K562 (cell line): ENCODE results near the gene NUSAP1. TPM values are rescaled to one million over a fixed set of nuclear protein-coding genes. Genes with fewer than 3 reads are reported as not detected.
A peak's percentile ranks its signal among the peaks of the same experiment; 100 is the strongest.

ENCODE experiments used
- ATF1 ChIP-seq, 2 experiments: fragments of 450-650 bp in 1 of 2; IDR thresholded peaks; 2 replicates each; pipeline ENCODE4 v1.6.1; 2016; ENCODE audit warnings: missing compliant biosample characterization in 1 of 2, missing genetic modification characterization in 1 of 2
- CBX1 ChIP-seq: sonication (generic); IDR thresholded peaks from 2 replicates; pipeline ENCODE4 v1.6.1; 2016; ENCODE audit warnings: antibody characterized with exemption, low read depth, mild to moderate bottlenecking
- FOS ChIP-seq: IDR thresholded peaks from 3 replicates; pipeline ENCODE4 v1.6.1; 2011; ENCODE audit not compliant: insufficient read length; ENCODE audit errors: extremely low read depth
- FOXK2 ChIP-seq, 2 experiments: fragments of 450-650 bp; IDR thresholded peaks in 1 of 2; conservative IDR thresholded peaks in 1 of 2; 2 replicates each; pipeline ENCODE4 v1.6.1; 2016; ENCODE audit warnings: low read depth in 2 of 2, mild to moderate bottlenecking in 1 of 2
- HCFC1 ChIP-seq: IDR thresholded peaks from 2 replicates; pipeline ENCODE4 v1.6.1; 2012; ENCODE audit warnings: low read depth, low read length, improper control_type of control experiment
- HOXB6 ChIP-seq: fragments of 250-450 bp; sonication (Bioruptor Pico); IDR thresholded peaks from 2 replicates; pipeline ENCODE4 v1.5.1; 2022; ENCODE audit warnings: mild to moderate bottlenecking, borderline replicate concordance
- MCM2 ChIP-seq: fragments of 450-650 bp; IDR thresholded peaks from 2 replicates; pipeline ENCODE4 v1.6.1; 2017; ENCODE audit warnings: low read depth, mild to moderate bottlenecking
- RERE ChIP-seq: sonication (generic); formaldehyde crosslinking; IDR thresholded peaks from 2 replicates; pipeline ENCODE4 v1.8.0; 2023; ENCODE audit warnings: missing genetic modification reagents, mild to moderate bottlenecking, borderline replicate concordance
- RREB1 ChIP-seq: fragments of 250-450 bp; sonication (Bioruptor Pico); IDR thresholded peaks from 2 replicates; pipeline ENCODE4 v1.4.0; 2020
- SFPQ ChIP-seq: fragments of 200-400 bp; formaldehyde crosslinking; IDR thresholded peaks from 2 replicates; pipeline ENCODE4 v1.6.1; 2017; ENCODE audit warnings: mild to moderate bottlenecking, low read depth, low read length, moderate library complexity
- SNRNP70 ChIP-seq: fragments of 200-400 bp; formaldehyde crosslinking; optimal IDR thresholded peaks from 2 replicates; pipeline ENCODE3; 2017; ENCODE audit warnings: low read depth, low read length
- STAG1 ChIP-seq: sonication (generic); formaldehyde crosslinking; IDR thresholded peaks from 2 replicates; pipeline ENCODE4 v1.5.0; 2020; ENCODE audit warnings: missing genetic modification reagents, borderline replicate concordance
- ZBED1 ChIP-seq: IDR thresholded peaks from 2 replicates; pipeline ENCODE4 v1.6.1; 2014
- ZNF143 ChIP-seq: sonication (generic); formaldehyde crosslinking; IDR thresholded peaks from 2 replicates; pipeline ENCODE4 v1.9.0; 2022; ENCODE audit warnings: mild to moderate bottlenecking, missing genetic modification reagents
- polyA plus RNA-seq, 8 experiments: library from polyadenylated mRNA; depleted of rRNA in 4 of 8; stranded (reverse) in 5 of 8; unstranded in 3 of 8; fragments of >200 nt; fragmentation: Nextera tagmentation in 2 of 8; fragmentation: Illumina TruSeq in 1 of 8; extraction: Ambion mirVana in 2 of 8; extraction: Trizol in 1 of 8; gene quantifications; 2 replicates each; pipeline versions ENCODE4 v1.2.1 to v1.2.3, GENCODE V29; 2011 to 2014; ENCODE audit warnings: inconsistent platforms in 1 of 8, missing spikeins in 1 of 8
- total RNA-seq, 7 experiments: library from RNA; depleted of rRNA in 6 of 7; stranded (reverse); fragments of >200 nt in 6 of 7; fragmentation: Illumina TruSeq in 2 of 7; extraction: Trizol in 2 of 7; gene quantifications; 2 replicates each; pipeline versions ENCODE4 v1.2.1 to v1.2.3, GENCODE V29; 2011 to 2021; ENCODE audit warnings: low replicate concordance in 1 of 7

NUSAP1 gene
- total and polyA plus RNA-seq, 9 of the 15 experiments (the other 6 are each of a cell fraction or from before 2014, with no cell fraction given), result 119 to 266 (median 227) TPM

- TF ChIP-seq STAG1 (CRISPR knock-in tag) (no peak), FOS (peak; percentile 73), MCM2 (no peak), SFPQ (no peak), HCFC1 (peak; percentile 44; the same call in 1 of the 2 replicates), FOXK2 (conservative IDR thresholded peaks at IDR 0.05 in 1 of 2, IDR thresholded peaks at IDR 0.05 in 1 of 2; ENCODE audit: low read depth in 2 of 2) (peak; percentile 57 to 72; a peak in 2 of 4 replicates), SNRNP70 (no peak), CBX1 (peak; percentile 79; the same call in 1 of the 2 replicates), ZBED1 (peak; percentile 91), HOXB6 (CRISPR knock-in tag) (no peak), ZNF143 (CRISPR knock-in tag) (no peak), RERE (CRISPR knock-in tag) (no peak), ATF1 (CRISPR knock-in tag; IDR thresholded peaks at IDR 0.05) (no peak), ATF1 (tag; IDR thresholded peaks at IDR 0.05) (peak; percentile 89), RREB1 (CRISPR knock-in tag) (no peak)
Measured at GRCh38 chr15:41332194-41333025, at the start of gene NUSAP1, which contains the start of gene OIP5 (continued).
